ENCODE results near the gene SAMD14.

GRCh38 chr17:50118076-50118827 is 11.7 kb downstream of the SAMD14 start:
- TF ChIP-seq CTCF (conservative IDR thresholded peaks at IDR 0.05; ENCODE audit: low read depth, low read length) (no peak), POLR2A (IDR thresholded peaks at IDR 0.05; ENCODE audit: low read depth, low read length) (no peak), BHLHE40 (IDR thresholded peaks at IDR 0.05; ENCODE audit: low read depth, low read length) (no peak), MXI1 (IDR thresholded peaks at IDR 0.05; ENCODE audit: borderline replicate concordance, low read depth, low read length) (no peak), RAD21 (IDR thresholded peaks at IDR 0.05; ENCODE audit: low read length) (no peak)
